Astrocyte (in vitro differentiated cells and primary cell): ENCODE measurements around the gene WDR1.

Experiments used
- CTCF ChIP-seq: IDR thresholded peaks from 2 replicates; pipeline ENCODE4 v1.5.1; 2011; ENCODE audit warnings: low read depth, mild to moderate bottlenecking, inconsistent platforms, low read length, moderate library complexity; ENCODE audit not compliant: insufficient read depth
- EZH2 ChIP-seq: IDR thresholded peaks from 2 replicates; pipeline ENCODE4 v1.6.1; 2012; ENCODE audit warnings: mild to moderate bottlenecking, low read length, inconsistent platforms; ENCODE audit not compliant: insufficient read depth

- TF ChIP-seq EZH2 = no peak
- TF ChIP-seq CTCF = no peak
Measured at GRCh38 chr4:10056334-10057022, 60.1 kb downstream of the WDR1 start.
